Activated CD8-positive, alpha-beta memory T cell treated with anti-CD3 and anti-CD28 coated beads, Interleukin-2, amount 50 U/mL, for 1 hour (primary cell): ENCODE data around the gene CECR2.

Experiments
- DNase-seq: peaks from one replicate; pipeline ENCODE4 v3.0.0-alpha.2; 2020; ENCODE audit errors: extremely low read depth

CECR2 gene

DNA sequence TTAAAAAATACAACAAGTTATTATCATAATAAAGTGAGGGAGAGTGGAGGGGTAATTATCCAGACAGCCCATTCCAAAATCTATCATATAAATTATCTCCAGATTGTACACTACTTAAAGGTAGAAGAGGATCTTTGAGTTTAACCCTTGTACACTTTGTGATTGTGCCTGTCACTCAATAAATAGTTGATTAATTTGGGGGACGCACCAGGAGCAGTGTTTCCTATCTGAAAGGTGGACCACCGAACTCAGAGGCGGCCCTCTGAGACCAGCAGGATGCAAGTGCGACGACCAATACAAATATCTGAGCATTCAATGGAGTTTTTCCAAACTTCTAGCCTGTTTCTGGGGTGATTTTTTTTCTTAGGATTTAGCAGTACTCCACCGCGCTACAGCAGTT, 1.1 kb upstream of the CECR2 start:
- no peak for DNase-seq

- DNase-seq: no peak
Measured at GRCh38 chr22:17368554-17369438, 464 bp upstream of the CECR2 start.

DNA sequence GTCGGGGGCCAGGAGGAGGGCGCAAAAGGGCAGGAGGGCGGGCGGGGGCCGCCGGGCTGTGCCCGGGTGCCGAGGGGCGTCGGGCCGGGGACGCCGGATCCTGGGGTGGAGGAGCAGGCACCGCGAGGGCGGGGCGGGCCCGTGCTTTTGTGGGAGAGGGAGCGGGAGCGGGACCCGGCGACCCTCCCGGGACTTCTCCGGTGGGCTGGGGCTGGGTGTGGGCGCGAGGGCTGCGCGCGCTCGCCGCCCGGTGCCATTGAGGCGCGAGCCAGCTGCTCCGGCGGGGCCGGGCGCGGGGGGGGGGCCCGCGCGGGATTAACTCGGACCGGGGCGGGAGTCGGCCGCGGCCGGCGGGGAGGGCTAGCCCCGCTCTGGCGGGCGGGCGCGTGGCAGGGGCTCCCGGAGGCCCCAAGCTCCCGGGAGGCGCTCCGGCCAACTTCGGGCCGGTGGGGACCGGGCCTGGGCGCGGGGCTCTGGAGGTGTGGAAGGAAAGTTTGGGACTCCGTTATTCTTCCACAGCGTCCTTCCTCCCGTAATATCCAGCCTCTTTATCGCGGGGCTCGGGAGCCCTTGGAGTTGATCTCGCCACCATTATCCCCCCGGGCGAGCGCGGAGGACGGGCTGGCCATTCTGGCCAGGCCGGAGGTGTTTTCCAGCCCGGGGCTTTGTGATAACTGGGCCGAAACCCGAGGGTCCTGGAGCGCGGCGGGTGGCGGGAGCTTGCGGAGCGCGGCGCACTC, 936 bp downstream of the CECR2 start:
- DNase-seq: no peak

GRCh38 chr22:17370766-17371432, 1.6 kb downstream of the CECR2 start:
- DNase-seq: no peak

DNA sequence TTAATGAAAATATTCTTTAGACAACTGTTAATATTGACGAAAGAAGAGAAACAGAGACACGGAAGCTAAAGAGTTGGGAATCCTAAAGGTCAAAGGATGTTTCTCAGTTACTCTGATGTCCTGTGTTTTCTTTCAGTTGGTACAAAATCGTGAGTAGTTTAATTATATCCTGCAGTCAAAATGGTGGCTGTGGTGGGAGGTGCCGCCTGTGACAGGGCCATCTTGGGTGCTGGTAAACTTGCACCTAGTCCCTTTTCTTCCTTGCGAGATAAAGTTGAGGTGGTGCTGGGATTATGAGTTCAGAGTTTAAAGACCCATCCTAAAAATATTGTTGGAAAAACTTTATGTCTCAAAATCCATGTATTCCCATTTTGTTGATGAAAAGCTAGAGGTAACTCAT, 2.2 kb downstream of the CECR2 start:
- DNase-seq: no peak

- no peak for DNase-seq
Measured at GRCh38 chr22:17373855-17374254, 4.6 kb downstream of the CECR2 start.

DNA sequence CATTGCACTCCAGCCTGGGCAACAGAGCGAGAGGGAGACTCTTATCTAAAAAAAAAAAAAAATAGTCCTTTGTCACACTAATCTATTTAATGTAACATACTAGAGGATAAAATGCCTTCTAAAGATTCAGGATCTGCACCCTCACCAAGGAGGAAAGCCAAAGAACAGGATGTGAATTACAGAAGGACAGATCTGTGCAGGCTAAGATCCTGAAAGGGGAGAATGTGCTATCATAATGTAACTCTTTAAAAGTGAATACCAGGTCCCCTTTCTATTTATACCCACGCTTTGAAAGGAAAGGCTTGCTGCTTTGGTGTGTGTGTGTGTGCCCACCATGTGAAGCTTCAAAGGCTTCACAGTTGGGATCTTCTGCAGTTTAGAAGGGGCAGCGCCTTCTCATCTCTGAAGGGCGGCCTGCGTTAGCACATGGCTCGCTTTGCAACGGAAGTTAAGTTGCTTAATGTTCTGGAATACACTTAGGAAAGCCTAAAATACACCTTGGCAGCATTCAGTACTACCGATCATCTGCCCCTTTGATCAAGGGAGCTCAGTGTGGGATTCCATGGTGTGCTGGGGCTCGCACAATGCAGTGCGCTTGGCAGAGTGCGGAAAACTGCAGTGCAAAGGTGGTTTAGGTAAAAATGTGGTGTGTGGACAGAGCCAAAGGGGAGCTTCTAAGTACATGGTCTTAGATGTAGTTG, 6.8 kb downstream of the CECR2 start:
- DNase-seq: no peak

DNA sequence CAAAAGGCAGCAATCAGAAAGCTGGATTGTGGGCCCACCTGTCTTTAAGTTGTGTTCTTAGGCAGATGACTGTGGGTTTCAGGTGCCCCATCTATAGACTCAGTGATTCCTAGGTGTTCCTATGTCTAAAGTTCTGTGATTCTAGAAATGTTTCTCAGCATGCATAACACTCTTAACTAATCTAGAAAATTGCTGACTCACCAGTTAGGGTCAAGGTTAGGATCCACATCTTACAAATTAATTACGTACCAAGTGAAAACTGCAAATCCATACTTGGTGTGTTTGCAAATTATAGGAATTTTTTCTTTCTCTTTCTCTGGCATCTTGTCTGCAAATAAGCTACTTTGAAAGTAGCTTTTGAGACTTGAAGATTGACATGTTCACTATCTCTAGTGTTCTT, 7.7 kb downstream of the CECR2 start:
- no peak for DNase-seq

GRCh38 chr22:17379944-17380343, 10.7 kb downstream of the CECR2 start:
- DNase-seq: no peak

DNA sequence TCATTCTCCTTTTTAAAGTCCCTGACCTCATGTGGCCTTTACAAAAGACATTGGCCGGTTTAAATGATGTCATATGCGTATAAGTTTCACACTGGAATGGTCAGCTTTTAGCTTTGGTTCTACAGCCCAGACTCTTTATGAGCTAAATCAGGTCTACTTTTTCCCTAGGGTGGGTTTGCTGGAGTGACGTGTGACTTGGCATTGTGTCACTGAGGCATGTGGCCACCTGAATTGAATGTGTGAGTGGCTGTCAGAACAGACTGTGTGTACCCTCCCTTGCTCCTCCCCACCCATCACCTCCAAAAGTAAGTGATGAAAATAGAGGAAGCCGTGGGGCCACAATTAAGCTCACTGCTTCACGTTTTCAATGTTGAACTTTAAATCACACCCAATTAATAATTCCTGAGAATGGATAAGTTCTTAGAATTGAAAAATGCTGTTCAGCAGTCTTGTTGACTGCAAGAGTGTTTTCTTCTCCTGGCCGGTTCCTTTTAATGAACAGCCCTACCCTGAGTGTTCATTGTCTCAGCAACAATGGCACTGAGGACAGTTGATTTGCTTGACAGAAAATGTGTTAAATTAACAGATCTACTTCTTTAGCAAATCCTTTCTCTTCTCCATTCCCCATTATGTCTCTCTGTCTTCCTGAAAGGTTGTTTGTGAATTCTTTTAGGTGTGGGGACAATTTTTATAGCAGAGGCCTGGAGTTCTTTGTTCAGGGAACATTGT, 11.3 kb downstream of the CECR2 start:
- DNase-seq: no peak

DNA sequence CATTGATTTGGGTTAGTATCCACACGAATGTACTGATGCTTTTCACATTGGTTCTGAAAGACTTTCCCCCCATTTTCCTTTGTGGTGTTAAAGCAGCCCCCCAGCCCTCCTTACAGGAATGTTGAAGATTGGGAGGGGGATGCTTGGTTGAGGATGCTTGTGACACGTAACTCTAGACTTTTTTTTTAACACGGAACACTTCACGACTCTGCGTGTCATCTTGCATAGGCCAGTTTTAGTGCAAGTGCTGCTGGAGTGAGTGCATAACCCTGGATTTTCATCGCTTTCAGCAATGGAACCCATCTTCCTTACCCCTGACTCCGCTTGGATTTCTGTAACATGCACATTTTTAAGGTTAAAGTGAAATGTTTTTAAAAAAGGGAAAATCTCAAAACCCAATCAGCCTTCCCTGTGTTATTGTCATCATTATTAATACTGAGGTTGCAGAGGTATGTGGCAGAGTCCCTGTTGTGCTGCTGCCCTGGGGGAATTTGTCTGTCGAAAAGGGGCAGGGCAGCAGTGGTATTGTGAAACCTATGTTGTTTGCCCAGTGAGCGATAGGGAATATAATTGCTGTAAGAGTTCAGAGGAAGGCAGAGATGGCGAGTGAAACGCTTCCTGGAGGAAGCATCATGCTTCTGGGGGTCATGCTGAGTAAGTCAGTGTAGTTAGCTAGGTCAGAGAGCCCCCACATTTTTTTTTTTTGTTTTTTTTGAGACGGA, 12.1 kb downstream of the CECR2 start:
- DNase-seq: no peak

DNA sequence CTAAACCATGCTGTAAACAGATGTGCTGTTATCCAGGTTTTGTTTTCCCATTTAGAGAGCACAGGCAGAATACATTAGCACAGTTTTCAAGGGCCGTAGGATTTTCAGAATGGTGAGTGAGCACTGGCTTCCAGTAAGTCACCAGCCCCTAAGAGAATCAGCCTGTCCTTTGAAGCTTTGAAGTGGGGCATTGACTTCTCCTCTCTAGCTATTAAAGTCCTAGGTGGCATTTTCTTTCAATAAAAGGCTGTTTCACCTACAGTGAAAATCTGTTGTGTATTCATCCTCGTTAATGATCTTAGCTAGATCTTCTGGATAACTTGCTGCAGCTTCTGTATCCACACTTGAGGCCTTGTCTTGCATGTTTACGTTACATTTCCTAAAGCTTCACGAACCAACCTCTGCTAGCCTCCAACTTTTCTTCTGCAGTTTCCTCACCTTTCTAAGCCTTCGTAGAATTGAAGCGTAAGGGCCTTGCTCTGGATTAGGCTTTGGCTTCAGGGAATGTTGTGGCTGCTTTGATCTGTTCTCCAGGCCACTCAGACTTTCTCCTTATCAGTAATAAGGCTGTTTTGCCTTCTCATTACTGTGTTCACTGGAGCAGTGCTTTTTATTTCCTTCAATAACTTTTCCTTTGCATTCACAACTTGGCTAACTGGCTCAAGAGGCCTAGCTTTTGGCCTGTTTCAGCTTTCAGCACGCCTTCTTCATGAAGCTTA, 15.5 kb downstream of the CECR2 start:
- no peak for DNase-seq

- no peak for DNase-seq
Measured at GRCh38 chr22:17387356-17387755, 18.1 kb downstream of the CECR2 start.

GRCh38 chr22:17388235-17388634, 19.0 kb downstream of the CECR2 start:
- no peak for DNase-seq

GRCh38 chr22:17390087-17390486, 20.8 kb downstream of the CECR2 start:
- no peak for DNase-seq

DNA sequence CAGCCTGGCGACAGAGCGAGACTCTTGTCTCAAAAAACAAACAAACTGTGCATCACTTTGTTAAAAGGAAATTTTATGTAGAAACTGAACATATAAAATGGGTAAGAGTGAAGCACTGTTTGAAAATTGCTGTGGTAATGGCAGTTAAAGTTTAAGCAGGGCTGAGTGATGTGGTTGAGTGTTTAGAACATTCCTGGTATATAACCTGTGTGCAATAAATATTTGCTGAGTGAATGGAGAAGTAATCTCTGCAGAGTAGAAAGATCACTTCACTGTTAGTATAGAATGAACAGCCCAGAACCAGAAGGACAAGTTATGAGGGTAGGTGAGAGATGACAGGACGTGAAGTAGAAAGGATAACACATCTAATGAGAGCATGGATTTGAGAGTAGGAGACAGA, 27.3 kb downstream of the CECR2 start:
- no peak for DNase-seq

DNA sequence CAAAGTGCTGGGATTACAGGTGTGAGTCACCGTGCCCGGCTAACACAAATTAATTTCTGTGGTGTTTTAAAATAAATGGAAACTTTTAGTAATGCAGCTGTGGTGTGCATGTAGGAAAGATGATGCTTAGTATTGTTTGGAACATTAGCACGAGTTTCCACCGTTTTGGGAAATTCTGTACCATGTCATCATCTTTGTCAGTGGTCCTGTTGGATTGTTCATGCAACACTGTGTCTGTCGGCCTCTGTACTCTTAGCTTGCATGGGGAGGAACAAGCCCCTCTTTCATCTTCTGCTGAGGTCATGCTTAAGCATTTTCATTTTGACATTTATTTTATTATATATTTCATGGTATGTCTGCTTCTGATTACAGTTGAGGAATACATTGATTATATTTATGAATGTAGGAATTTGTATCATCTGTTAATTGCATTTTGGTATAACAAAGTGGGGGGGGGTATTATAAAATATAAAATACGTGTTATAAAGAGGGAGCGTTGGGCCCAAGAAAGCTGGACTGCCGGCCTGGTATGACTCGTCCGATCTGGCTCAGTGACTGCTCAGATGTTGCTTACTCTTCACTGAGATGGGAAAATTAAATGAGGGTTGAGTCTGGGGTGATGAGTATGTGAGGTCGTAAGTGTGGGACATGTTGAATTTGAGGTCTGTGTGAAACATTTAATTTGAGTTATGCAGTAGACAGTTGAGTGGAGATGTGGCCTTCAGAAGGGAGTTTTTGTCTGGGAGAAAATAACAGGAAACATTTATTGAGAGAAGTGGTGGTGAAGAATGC, 28.7 kb downstream of the CECR2 start:
- no peak for DNase-seq

- no peak for DNase-seq
Measured at GRCh38 chr22:17400305-17400704, 31.0 kb downstream of the CECR2 start.

GRCh38 chr22:17401728-17402127, 32.5 kb downstream of the CECR2 start:
- DNase-seq: no peak
